ENCODE results near the gene FTHL17. TPM values are rescaled to one million over a fixed set of nuclear protein-coding genes. Genes with fewer than 3 reads are reported as not detected.

Gene FTHL17
- total and polyA plus RNA-seq, 12 donors = not detected

DNA sequence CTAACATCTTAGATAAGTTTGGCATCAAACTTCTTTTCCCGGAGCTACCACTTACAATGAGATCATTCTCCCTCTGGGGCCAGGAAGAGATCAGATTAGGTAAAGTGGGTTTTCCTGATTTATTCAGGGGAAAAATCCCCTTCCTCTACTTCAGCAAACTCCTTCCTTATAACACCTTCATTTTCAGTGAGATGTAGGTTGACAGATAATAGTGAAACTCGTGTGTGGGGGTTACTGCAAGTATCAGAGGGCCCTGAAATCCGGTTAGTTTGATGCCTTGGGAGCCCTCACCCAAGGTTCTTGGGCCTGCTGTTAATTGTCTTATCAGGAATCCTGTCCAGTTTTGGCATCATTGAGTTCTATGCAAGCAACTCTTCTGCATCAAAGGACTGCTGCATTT lies 10.8 kb downstream of the FTHL17 start:
- Histone ChIP-seq H3K4me1 (replicated peaks in 1 of 2) (no peaks in the 10 kb centered on the region), H3K27ac (no peak overlapping the region), H3K36me3 (replicated peaks in 1 of 2) (no peaks in the 10 kb centered on the region), H3K27me3 (no peaks in the 10 kb centered on the region), H3K9me3 (replicated peaks in 1 of 3) (no peaks in the 10 kb centered on the region), H3K4me3 (no peak overlapping the region)
- no peak for TF ChIP-seq POLR2A (IDR thresholded peaks at IDR 0.05)
- no peak for TF ChIP-seq CTCF (IDR thresholded peaks at IDR 0.05)
- DNase-seq = no peak
- WGBS, 4 donors = 61 to 91% (median 76%) methylated on average over 3 of the region's 3 CpGs
- intact Hi-C loops (cut with DNase I) = no loop called here

GRCh38 chrX:31060016-31060415 lies 11.8 kb downstream of the FTHL17 start:
- Histone ChIP-seq H3K36me3 (replicated peaks in 1 of 2) (no peaks in the 10 kb centered on the region), H3K4me3 (no peak overlapping the region), H3K27ac (no peak overlapping the region), H3K4me1 (replicated peaks in 1 of 2) (no peaks in the 10 kb centered on the region), H3K27me3 (peaks cover 4% of the 10 kb centered on the region), H3K9me3 (replicated peaks in 1 of 3) (no peaks in the 10 kb centered on the region)
- TF ChIP-seq POLR2A (IDR thresholded peaks at IDR 0.05) = no peak
- no peak for TF ChIP-seq CTCF (IDR thresholded peaks at IDR 0.05)
- WGBS, 4 donors = 42 to 69% (median 57%) methylated on average over 3 to 4 of the region's 4 CpGs
- no peak for DNase-seq
- intact Hi-C loops (cut with DNase I) = no loop called here

DNA sequence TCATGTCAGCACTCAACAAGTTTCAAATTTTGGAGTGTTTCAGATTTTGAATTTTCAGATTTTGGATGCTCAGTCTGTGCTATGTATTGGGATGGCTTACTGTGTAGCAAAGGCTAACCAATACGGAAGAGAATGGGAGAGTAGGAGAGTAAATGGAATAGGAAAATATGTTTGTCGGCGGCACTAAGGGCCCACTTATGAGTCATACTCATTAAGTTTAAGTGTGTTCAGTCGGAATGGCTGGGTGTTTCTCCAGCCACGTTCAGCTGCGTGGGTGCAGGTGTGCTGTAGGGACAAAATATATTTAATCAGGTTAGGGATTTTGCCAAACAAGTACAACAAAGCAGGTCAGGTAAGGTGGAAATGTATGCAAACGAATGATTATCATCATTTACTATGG lies 13.6 kb downstream of the FTHL17 start:
- Histone ChIP-seq H3K4me3 (no peak overlapping the region), H3K27ac (no peak overlapping the region), H3K4me1 (replicated peaks in 1 of 2) (no peaks in the 10 kb centered on the region), H3K36me3 (replicated peaks in 1 of 2) (no peaks in the 10 kb centered on the region), H3K9me3 (replicated peaks in 1 of 3) (no peaks in the 10 kb centered on the region), H3K27me3 (peaks cover 4% of the 10 kb centered on the region)
- intact Hi-C loops (cut with DNase I) = no loop called here
- TF ChIP-seq CTCF (IDR thresholded peaks at IDR 0.05) (no peak), POLR2A (IDR thresholded peaks at IDR 0.05) (no peak)
- 71 to 93% (median 77%) methylated on average over 7 of the region's 7 CpGs for WGBS, 4 donors
- DNase-seq = no peak

DNA sequence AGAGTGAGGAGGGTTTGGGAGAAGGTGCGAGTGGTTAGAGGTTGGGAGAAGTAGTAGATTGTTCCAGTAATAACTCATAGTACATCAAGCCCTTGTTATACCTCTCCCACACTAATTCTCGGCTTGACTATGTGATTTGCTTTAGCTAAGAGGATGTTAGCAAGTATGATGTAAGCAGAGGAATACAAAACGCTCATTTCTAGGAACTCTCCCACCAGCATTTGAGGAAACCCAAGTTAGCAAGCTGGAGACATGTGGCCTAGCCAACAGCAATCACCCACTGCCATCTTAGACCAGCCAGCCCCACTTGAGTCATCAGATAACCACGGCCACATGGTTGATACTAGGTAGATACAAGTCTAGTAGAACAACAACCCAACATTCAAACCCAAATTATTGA lies 14.2 kb downstream of the FTHL17 start:
- no peak for DNase-seq
- peaks cover 4% of the 10 kb centered on the region for H3K27me3 ChIP-seq
- no peak overlapping the region for H3K4me3 ChIP-seq
- intact Hi-C loops (cut with DNase I) = no loop called here
- 67 to 87% (median 78%) methylated on average over 4 of the region's 4 CpGs for WGBS, 4 donors
- H3K4me1 ChIP-seq (replicated peaks in 1 of 2) = no peaks in the 10 kb centered on the region
- H3K27ac ChIP-seq = no peak overlapping the region
- H3K36me3 ChIP-seq (replicated peaks in 1 of 2) = no peaks in the 10 kb centered on the region
- TF ChIP-seq POLR2A (IDR thresholded peaks at IDR 0.05) = no peak
- TF ChIP-seq CTCF (IDR thresholded peaks at IDR 0.05) = no peak
- no peaks in the 10 kb centered on the region for H3K9me3 ChIP-seq (replicated peaks in 1 of 3)
